ENCODE results near the gene PAX8. TPM values are rescaled to one million over a fixed set of nuclear protein-coding genes. Genes with fewer than 3 reads are reported as not detected.

Gene PAX8
- total RNA-seq, 2 experiments from 2014 or later = 0.36 to 0.52 TPM

DNA sequence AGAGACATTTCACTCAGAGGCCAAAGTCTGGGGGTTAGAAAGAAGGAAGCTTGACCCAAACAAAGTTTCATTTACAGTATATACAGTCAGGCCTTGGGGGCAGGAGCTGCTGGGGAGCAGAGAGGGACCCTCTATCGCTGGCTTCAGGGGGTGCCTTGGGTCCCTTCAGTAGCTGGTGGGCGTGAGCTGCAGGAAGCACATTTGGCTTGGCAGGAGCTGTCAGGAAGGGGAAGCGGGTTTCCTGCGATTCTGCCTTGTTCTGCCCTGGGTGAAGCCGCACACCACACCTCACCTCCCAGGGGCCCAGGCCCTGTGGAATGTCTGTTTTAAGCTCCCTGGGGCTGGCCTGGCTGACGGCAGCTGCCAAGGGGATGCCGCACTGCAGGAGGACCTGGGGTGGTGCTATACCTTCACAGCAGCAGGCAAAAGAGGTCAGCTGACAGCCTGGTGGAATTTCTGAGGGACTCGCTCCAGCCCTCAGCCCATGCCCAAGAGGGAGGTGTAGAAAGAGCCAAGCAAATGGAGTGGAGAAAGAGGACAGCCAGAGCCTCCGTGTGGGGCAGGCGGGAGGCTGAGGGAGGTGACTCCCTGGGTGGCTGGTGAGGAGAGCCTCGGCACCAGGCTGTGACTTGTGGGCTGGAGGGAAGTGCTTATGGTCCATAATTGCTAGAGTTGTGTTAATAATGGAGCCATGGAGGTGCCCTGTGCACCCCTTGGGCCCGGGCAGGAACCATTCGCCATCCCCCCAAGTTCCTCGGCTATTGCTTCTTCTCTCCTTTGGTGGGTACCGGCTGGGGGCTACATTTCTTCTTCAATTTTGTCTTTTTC, 61.1 kb downstream of the PAX8 start:
- DNase-seq = no peak
- no peak for ATAC-seq (ENCODE audit: poor library complexity)
- Mint-ChIP-seq H3K4me1 (ENCODE audit: low read depth) (peaks cover 22% of the 10 kb centered on the region), H3K27me3 (no peaks in the 10 kb centered on the region), H3K36me3 (ENCODE audit: low read depth) (no peaks in the 10 kb centered on the region), H3K9me3 (no peaks in the 10 kb centered on the region), H3K27ac (no peak overlapping the region), H3K4me3 (no peak overlapping the region)
- Histone ChIP-seq H3K27me3 (ENCODE audit: control insufficient read depth in 1 of 2, insufficient read depth in 2 of 2, low read length in 2 of 2) (peaks cover 0 to 4% of the 10 kb centered on the region in 2 experiments), H3K4me1 (ENCODE audit: insufficient read depth, low read length) (peaks cover 13% of the 10 kb centered on the region), H3K36me3 (ENCODE audit: insufficient read depth, low read length) (no peaks in the 10 kb centered on the region), H3K4me3 (ENCODE audit: low read length) (no peak overlapping the region), H3K27ac (ENCODE audit: low read depth in 1 of 2, low read length in 2 of 2) (no peak overlapping the region), H3K9me3 (ENCODE audit: control insufficient read depth in 1 of 2, insufficient read depth in 1 of 2, low read length in 2 of 2) (no peaks in the 10 kb centered on the region)
- TF ChIP-seq, protein P1, sequence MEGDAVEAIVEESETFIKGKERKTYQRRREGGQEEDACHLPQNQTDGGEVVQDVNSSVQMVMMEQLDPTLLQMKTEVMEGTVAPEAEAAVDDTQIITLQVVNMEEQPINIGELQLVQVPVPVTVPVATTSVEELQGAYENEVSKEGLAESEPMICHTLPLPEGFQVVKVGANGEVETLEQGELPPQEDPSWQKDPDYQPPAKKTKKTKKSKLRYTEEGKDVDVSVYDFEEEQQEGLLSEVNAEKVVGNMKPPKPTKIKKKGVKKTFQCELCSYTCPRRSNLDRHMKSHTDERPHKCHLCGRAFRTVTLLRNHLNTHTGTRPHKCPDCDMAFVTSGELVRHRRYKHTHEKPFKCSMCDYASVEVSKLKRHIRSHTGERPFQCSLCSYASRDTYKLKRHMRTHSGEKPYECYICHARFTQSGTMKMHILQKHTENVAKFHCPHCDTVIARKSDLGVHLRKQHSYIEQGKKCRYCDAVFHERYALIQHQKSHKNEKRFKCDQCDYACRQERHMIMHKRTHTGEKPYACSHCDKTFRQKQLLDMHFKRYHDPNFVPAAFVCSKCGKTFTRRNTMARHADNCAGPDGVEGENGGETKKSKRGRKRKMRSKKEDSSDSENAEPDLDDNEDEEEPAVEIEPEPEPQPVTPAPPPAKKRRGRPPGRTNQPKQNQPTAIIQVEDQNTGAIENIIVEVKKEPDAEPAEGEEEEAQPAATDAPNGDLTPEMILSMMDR (IDR thresholded peaks at IDR 0.05) = no peak
- ChIA-PET POLR2A (no interaction called here), CTCF (no interaction called here)
- intact Hi-C loops (cut with DNase I, micrococcal nuclease) = no loop called here

DNA sequence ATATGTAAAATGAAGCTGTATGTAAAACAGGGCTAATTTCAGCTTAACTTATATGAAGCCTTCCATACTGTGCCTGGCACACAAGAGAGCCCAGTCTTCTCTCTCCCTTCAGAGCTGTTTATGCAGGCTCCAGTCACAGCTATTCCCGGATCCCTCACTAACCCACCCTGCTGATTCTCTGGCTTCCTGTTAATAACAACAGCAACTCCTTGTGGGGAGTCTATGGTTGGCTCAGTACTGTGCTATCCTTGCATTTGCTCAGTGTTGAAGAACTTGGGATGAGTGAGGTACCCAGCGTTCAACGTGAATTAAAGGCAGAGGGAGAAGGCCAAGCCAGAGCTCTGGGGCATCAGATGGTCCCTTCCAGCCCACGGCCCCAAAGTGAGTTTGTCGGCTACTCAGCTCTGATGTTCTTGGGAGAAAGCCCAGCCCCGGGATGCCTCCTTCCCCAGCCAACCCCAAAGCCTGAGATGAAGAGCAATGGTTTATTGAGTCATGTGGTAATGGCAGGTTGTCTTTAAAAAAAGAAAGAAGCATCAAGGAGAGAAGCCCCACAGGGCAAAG, 61.7 kb downstream of the PAX8 start:
- no peaks in the 10 kb centered on the region for H3K36me3 ChIP-seq (ENCODE audit: insufficient read depth, low read length)
- no peaks in the 10 kb centered on the region for H3K9me3 ChIP-seq (ENCODE audit: control insufficient read depth in 1 of 2, insufficient read depth in 1 of 2, low read length in 2 of 2)
- H3K4me3 Mint-ChIP-seq = no peak overlapping the region
- H3K9me3 Mint-ChIP-seq = no peaks in the 10 kb centered on the region
- peaks cover 22% of the 10 kb centered on the region for H3K4me1 Mint-ChIP-seq (ENCODE audit: low read depth)
- POLR2A ChIA-PET = no interaction called here
- H3K4me3 ChIP-seq (ENCODE audit: low read length) = no peak overlapping the region
- H3K27me3 ChIP-seq (ENCODE audit: control insufficient read depth in 1 of 2, insufficient read depth in 2 of 2, low read length in 2 of 2) = peaks cover 0 to under 1% of the 10 kb centered on the region in 2 experiments
- H3K27ac ChIP-seq (ENCODE audit: low read depth in 1 of 2, low read length in 2 of 2) = no peak overlapping the region
- H3K27ac Mint-ChIP-seq = no peak overlapping the region
- CTCF ChIA-PET = no interaction called here
- DNase-seq (no peak), ATAC-seq (ENCODE audit: poor library complexity) (no peak)
- intact Hi-C loops (cut with DNase I, micrococcal nuclease) = no loop called here
- TF ChIP-seq, protein P1 (IDR thresholded peaks at IDR 0.05) = no peak
- peaks cover 13% of the 10 kb centered on the region for H3K4me1 ChIP-seq (ENCODE audit: insufficient read depth, low read length)
- H3K36me3 Mint-ChIP-seq (ENCODE audit: low read depth) = no peaks in the 10 kb centered on the region
- H3K27me3 Mint-ChIP-seq = no peaks in the 10 kb centered on the region

GRCh38 chr2:113216321-113216720, 62.4 kb downstream of the PAX8 start:
- Mint-ChIP-seq H3K27me3 (no peaks in the 10 kb centered on the region), H3K4me3 (no peak overlapping the region), H3K4me1 (ENCODE audit: low read depth) (peaks cover 22% of the 10 kb centered on the region), H3K36me3 (ENCODE audit: low read depth) (no peaks in the 10 kb centered on the region), H3K9me3 (no peaks in the 10 kb centered on the region), H3K27ac (no peak overlapping the region)
- no peak for DNase-seq
- TF ChIP-seq, protein P1 (IDR thresholded peaks at IDR 0.05) = no peak
- H3K27ac ChIP-seq (ENCODE audit: low read depth in 1 of 2, low read length in 2 of 2) = no peak overlapping the region
- ChIA-PET CTCF (no interaction called here), POLR2A (no interaction called here)
- intact Hi-C loops (cut with DNase I, micrococcal nuclease) = no loop called here
- H3K36me3 ChIP-seq (ENCODE audit: insufficient read depth, low read length) = no peaks in the 10 kb centered on the region
- ATAC-seq (ENCODE audit: poor library complexity) = no peak
- H3K27me3 ChIP-seq (ENCODE audit: control insufficient read depth in 1 of 2, insufficient read depth in 2 of 2, low read length in 2 of 2) = no peaks in the 10 kb centered on the region
- no peak overlapping the region for H3K4me3 ChIP-seq (ENCODE audit: low read length)
- H3K4me1 ChIP-seq (ENCODE audit: insufficient read depth, low read length) = peaks cover 13% of the 10 kb centered on the region
- H3K9me3 ChIP-seq (ENCODE audit: control insufficient read depth in 1 of 2, insufficient read depth in 1 of 2, low read length in 2 of 2) = no peaks in the 10 kb centered on the region
